ENCODE measurements around the gene CMKLR1. TPM values are rescaled to one million over a fixed set of nuclear protein-coding genes. Genes with fewer than 3 reads are reported as not detected.

The CMKLR1 gene
- total RNA-seq, 1 donor from 2014 or later = 0.12 TPM

DNA sequence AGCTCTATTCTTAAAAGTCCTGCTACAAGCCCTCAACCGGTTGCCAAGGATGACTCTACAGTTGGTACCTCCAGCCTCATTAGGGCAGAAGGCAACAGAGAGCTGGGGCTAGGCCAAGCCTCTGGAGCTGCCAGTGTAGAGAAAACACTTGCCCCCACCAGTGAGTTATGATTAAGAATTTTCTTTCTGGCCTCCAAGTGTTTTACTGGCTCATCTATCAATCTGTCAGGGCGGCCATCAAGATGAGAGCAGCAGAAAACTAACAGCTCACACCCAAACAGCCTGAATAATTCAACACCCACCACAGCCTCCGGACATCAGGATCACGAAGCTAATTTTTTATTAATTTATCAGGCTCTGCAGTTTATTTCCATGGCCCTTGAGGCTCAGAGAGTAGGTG is 40.7 kb upstream of the CMKLR1 start:
- TF ChIP-seq, protein P1, sequence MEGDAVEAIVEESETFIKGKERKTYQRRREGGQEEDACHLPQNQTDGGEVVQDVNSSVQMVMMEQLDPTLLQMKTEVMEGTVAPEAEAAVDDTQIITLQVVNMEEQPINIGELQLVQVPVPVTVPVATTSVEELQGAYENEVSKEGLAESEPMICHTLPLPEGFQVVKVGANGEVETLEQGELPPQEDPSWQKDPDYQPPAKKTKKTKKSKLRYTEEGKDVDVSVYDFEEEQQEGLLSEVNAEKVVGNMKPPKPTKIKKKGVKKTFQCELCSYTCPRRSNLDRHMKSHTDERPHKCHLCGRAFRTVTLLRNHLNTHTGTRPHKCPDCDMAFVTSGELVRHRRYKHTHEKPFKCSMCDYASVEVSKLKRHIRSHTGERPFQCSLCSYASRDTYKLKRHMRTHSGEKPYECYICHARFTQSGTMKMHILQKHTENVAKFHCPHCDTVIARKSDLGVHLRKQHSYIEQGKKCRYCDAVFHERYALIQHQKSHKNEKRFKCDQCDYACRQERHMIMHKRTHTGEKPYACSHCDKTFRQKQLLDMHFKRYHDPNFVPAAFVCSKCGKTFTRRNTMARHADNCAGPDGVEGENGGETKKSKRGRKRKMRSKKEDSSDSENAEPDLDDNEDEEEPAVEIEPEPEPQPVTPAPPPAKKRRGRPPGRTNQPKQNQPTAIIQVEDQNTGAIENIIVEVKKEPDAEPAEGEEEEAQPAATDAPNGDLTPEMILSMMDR (conservative IDR thresholded peaks at IDR 0.05; ENCODE audit: low read depth, low read length) = no peak
- no peak for DNase-seq (ENCODE audit: low read depth)
- H3K4me3 ChIP-seq (ENCODE audit: low read depth, low read length) = no peak overlapping the region

DNA sequence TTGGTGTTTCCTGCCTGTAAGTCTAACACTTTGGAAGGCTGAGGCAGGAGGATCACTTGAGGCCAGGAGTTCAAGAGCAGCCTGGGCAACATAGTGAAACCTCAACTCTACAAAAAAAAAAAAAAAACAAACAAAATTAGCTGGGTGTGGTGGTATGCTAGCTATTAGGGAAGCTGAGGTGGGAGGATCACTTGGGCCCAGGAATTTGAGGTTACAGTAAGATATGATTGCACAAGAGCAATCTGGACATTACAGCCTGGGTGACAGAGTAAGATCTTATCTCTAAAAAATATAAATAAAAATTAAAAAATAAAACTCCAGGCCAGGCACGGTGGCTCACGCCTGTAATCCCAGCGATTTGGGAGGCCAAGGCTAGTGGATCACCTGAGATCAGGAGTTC is 39.8 kb upstream of the CMKLR1 start:
- no peak overlapping the region for H3K4me3 ChIP-seq (ENCODE audit: low read depth, low read length)
- DNase-seq (ENCODE audit: low read depth) = no peak
- TF ChIP-seq, protein P1 (conservative IDR thresholded peaks at IDR 0.05; ENCODE audit: low read depth, low read length) = no peak

DNA sequence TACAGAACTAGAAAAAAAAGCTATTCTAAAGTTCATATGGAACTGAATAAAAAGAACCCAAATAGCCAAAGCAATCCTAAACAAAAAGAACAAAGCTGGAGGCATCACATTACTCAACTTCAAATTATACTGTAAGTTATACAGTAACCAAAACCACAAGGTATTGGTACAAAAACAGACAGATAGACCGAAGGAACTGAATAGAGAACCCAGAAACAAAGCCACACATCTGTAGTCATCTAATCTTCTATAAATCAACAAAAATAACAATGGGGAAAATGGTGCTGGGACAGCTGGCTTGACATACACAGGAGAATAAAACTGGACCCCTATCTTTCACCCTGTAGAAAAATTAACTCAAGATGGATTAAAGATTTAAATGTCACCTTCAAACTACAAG is 38.1 kb upstream of the CMKLR1 start:
- no peak for DNase-seq (ENCODE audit: low read depth)
- H3K4me3 ChIP-seq (ENCODE audit: low read depth, low read length) = no peak overlapping the region
- TF ChIP-seq, protein P1 (conservative IDR thresholded peaks at IDR 0.05; ENCODE audit: low read depth, low read length) = no peak

- DNase-seq (ENCODE audit: low read depth) = no peak
- TF ChIP-seq, protein P1 (conservative IDR thresholded peaks at IDR 0.05; ENCODE audit: low read depth, low read length) = no peak
Measured at GRCh38 chr12:108375986-108376663, 37.0 kb upstream of the CMKLR1 start.

DNA sequence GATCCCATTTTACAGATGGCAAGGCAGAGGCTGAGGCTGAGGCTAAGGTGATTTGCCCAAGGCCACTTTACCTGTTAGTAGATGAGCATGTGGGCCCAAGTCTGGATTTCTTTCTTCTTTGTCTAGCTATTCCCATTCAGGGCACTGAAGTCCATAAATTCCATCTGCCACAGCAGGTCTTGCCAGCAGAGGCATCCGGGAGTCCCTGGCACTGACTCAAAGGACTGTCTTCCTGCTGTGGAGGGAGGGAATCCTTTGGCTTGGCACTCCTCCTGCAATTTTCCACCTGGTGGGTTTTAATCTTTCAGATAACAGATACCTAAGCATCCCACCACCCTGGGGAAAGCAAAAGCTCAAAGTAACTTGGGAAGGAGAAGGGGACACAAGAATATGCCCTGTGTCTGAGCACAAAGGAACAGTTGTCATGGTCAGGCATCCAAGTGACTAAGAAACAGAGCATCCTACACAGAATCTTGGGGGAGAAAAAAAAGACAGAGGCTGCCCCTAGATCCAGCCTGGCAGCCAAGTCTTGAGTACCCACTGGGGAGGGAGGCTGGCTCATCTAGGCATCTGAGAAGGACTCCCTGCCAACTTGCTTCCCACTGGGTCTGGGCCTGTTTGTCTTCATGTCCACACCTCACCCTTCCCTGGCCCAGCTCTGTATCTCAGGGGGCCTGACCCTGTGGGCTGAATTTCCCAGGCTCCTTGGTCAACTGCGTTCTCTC is 35.6 kb upstream of the CMKLR1 start:
- TF ChIP-seq, protein P1 (conservative IDR thresholded peaks at IDR 0.05; ENCODE audit: low read depth, low read length) = no peak
- H3K4me3 ChIP-seq (ENCODE audit: low read depth, low read length) = no peak overlapping the region
- no peak for DNase-seq (ENCODE audit: low read depth)

More at GRCh38 chr12:108375986-108376663, 37.0 kb upstream of the CMKLR1 start:
- H3K4me3 ChIP-seq (ENCODE audit: low read depth, low read length) = no peak overlapping the region

- TF ChIP-seq, protein P1 (conservative IDR thresholded peaks at IDR 0.05; ENCODE audit: low read depth, low read length) = peak; percentile 39
- no peak for DNase-seq (ENCODE audit: low read depth)
- no peak overlapping the region for H3K4me3 ChIP-seq (ENCODE audit: low read depth, low read length)
Measured at GRCh38 chr12:108373111-108373510, 34.0 kb upstream of the CMKLR1 start.

All from epithelial cell of proximal tubule (primary cell).